ENCODE data around the gene STAT1.
A peak's percentile ranks its signal among the peaks of the same experiment; 100 is the strongest.

The STAT1 gene

GRCh38 chr2:191013682-191013931 lies 364 bp downstream of the STAT1 start:
- Histone ChIP-seq H3K27me3 (no peaks in the 10 kb centered on the region), H3K9me3 (no peaks in the 10 kb centered on the region), H3K4me3 (ENCODE audit: low read depth, low read length) (peak overlapping the region; percentile 80), H3K36me3 (no peaks in the 10 kb centered on the region; the same call in 1 of the 2 replicates), H3K4me1 (peaks cover 4% of the 10 kb centered on the region; the same call in 1 of the 2 replicates)
- no peak for TF ChIP-seq CTCF (IDR thresholded peaks at IDR 0.05; ENCODE audit: low read depth, low read length)
- DNase-seq, result no peak

GRCh38 chr2:191012845-191013681 lies 908 bp downstream of the STAT1 start:
- Histone ChIP-seq H3K4me1 (peaks cover 4% of the 10 kb centered on the region; the same call in 1 of the 2 replicates), H3K27me3 (no peaks in the 10 kb centered on the region), H3K36me3 (peaks cover 5% of the 10 kb centered on the region), H3K9me3 (no peaks in the 10 kb centered on the region), H3K4me3 (ENCODE audit: low read depth, low read length) (peak overlapping the region; percentile 80)
- DNase-seq, result no peak
- no peak for TF ChIP-seq CTCF (IDR thresholded peaks at IDR 0.05; ENCODE audit: low read depth, low read length)

GRCh38 chr2:191012346-191012745 lies 1.6 kb downstream of the STAT1 start:
- Histone ChIP-seq H3K4me3 (ENCODE audit: low read depth, low read length) (no peak overlapping the region), H3K27me3 (no peaks in the 10 kb centered on the region), H3K9me3 (no peaks in the 10 kb centered on the region), H3K4me1 (peaks cover 4% of the 10 kb centered on the region; the same call in 1 of the 2 replicates), H3K36me3 (peaks cover 11% of the 10 kb centered on the region)
- no peak for DNase-seq
- TF ChIP-seq CTCF (IDR thresholded peaks at IDR 0.05; ENCODE audit: low read depth, low read length), result no peak

GRCh38 chr2:191010887-191011885 lies 2.8 kb downstream of the STAT1 start:
- DNase-seq, result no peak
- Histone ChIP-seq H3K4me3 (ENCODE audit: low read depth, low read length) (no peak overlapping the region), H3K9me3 (no peaks in the 10 kb centered on the region), H3K27me3 (no peaks in the 10 kb centered on the region), H3K4me1 (peaks cover 9% of the 10 kb centered on the region; the same call in 1 of the 2 replicates), H3K36me3 (peaks cover 22% of the 10 kb centered on the region)
- no peak for TF ChIP-seq CTCF (IDR thresholded peaks at IDR 0.05; ENCODE audit: low read depth, low read length)

- H3K36me3 ChIP-seq, result peaks cover 36% of the 10 kb centered on the region
- no peaks in the 10 kb centered on the region for H3K27me3 ChIP-seq
- no peak for TF ChIP-seq CTCF (IDR thresholded peaks at IDR 0.05; ENCODE audit: low read depth, low read length)
- peaks cover 8% of the 10 kb centered on the region; the same call in 1 of the 2 replicates for H3K4me1 ChIP-seq
- H3K9me3 ChIP-seq, result no peaks in the 10 kb centered on the region
- no peak overlapping the region for H3K4me3 ChIP-seq (ENCODE audit: low read depth, low read length)
- no peak for DNase-seq
These were observed 4.2 kb downstream of the STAT1 start for GRCh38 chr2:191009541-191010374.

Data from BE2C (cell line).